Femur (tissue), 1 donor: ENCODE results near the gene SLC4A2.

Source experiments
- DNase-seq: peaks from one replicate; pipeline ENCODE4 v3.0.0-alpha.2; 2017

The SLC4A2 gene

GRCh38 chr7:151081170-151082101 lies 22.0 kb downstream of the SLC4A2 start:
- peak; percentile 57 for DNase-seq

GRCh38 chr7:151082141-151083070 lies 23.0 kb downstream of the SLC4A2 start:
- peak; percentile 28 for DNase-seq

GRCh38 chr7:151083071-151083823 lies 23.9 kb downstream of the SLC4A2 start, which contains the start of gene TMUB1:
TMUB1 (minus strand) TSS chr7:151083493; CDS start chr7:151082563, 930 bp downstream.
- DNase-seq: peak; percentile 78

GRCh38 chr7:151083824-151084160 lies 24.4 kb downstream of the SLC4A2 start:
- no peak for DNase-seq

- no peak for DNase-seq
Measured at GRCh38 chr7:151085329-151085690, 25.9 kb downstream of the SLC4A2 start.

- peak; percentile 93 for DNase-seq
Measured at GRCh38 chr7:151085691-151086620, 26.6 kb downstream of the SLC4A2 start, which contains the start of gene AGAP3. AGAP3 (plus strand) TSS chr7:151086475; CDS start chr7:151086742, 267 bp downstream.

GRCh38 chr7:151086802-151087244 lies 27.4 kb downstream of the SLC4A2 start:
- no peak for DNase-seq

- peak; percentile 53 for DNase-seq
Measured at GRCh38 chr7:151087245-151088018, 28.0 kb downstream of the SLC4A2 start.

DNA sequence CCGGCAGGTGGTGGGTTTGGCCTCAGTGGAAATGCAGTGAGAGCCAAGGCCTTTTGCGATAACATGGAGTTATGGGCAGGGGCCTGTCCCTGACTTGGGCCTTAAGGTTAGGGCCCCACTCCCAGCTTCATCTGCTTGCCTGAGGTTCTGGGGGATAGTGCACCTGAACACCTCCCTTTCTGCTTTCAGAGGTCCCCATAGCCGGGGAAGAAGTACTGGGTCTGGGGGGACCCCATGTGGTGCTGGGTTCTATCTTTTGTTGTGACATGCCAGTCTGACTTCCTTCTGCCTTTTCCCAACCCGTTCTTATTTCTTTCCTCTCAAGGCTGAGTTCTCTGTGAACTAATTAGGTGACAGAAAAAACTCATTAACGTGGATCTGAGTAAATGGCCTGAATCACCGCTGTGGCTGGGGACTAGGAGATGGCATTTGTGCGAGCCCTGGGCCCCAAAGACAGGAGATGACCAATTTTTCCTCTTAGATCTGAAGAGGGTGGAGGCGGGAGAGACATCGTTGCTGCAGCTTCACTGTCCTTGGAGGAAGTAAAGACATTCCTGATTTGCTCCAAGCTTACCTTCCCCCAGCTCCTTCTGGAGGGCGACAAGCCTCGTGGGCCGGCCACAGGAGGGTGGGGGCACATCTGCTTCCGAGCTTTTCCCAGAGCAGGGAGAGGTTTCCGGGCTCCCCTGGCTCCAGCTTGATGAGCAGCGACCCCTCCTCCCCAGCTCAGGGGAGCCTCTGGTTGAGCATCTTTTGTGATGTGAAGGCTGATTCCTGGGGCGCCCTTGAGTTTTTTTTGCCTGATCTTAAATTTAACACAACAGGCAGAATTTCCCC lies 28.8 kb downstream of the SLC4A2 start:
- DNase-seq: no peak

DNA sequence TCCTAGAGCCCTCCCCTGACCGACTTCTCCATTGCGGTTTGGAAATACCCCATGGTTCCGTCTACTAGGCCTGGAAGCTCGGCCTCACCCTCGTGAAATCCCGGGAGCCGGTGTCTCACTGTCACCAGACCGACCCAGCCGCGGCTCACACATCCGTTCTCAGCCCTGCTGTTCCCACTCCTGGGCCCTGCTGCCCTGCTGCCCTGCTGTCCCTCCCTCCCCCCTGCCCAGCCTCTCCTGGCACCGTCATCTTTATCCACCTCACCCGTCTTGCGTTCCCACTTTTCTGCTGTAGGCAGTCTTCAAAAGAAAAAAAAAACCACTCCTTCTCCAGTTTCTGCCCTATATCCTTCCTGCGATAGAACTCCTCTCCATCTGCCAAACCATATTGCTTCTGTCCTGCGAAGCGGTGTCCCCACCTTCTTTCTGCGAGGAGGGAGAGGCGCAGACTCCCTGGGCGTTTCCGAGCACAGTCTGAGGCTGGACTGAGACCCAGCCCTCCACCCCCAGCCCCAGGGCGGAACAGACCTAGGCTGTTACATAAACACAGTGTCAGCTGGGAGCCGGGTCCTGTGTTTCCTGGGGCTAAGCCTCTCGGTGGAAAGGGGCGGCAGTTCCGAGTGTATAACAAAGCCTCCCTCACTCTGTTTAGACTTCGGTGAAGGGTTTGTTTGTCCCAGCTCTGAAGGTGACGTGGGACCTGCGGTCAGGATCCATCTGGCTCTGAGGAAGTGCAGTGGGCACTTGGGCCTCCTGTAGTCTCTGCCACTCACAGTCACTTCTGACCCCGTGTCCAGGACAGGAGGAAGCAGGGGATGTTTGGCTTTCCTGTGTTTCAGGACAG lies 29.7 kb downstream of the SLC4A2 start:
- DNase-seq: peak; percentile 79

- DNase-seq: no peak
Measured at GRCh38 chr7:151089893-151090730, 30.7 kb downstream of the SLC4A2 start.

DNA sequence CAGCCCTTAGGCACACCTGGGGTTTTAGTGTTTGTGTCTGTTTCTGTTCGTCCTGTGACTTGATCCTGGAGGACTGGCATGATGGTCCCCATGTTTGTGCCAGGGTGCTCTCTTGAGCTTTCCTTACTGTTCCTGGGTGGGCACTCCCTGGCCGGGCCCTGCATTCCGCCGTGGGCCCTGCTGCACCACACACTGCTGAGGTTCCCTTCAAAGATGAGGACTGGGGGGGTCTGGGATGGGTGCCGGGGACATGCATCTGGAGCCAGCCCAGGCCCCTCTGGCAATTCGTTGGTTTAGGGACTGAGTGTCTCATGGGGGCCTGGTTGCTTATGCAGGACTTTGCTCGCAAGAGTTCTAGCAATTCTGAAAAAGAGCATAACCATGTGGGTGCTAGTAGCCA lies 31.6 kb downstream of the SLC4A2 start:
- DNase-seq: no peak

GRCh38 chr7:151091431-151091830 lies 32.0 kb downstream of the SLC4A2 start:
- no peak for DNase-seq

DNA sequence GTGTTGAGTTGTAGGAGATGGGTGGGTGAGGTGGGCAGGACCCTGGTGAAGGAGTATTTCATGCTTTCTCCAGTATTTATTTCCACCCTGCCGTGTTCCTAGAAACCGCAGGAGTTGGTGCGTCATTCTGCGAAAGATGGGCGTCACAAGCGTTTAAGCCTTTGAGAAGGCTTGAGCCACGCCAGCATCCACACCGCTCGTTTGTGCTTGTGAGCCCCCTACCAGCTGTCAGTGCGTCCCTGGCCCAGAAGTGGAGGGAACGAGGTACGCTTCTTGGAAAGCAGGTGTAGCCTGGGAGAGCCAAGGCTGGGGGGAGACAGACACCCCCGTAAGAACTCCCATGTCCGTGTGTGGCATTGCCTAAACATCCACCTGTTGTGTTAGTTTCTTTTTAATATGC lies 32.6 kb downstream of the SLC4A2 start:
- DNase-seq: no peak

- no peak for DNase-seq
Measured at GRCh38 chr7:151093748-151094147, 34.4 kb downstream of the SLC4A2 start.

DNA sequence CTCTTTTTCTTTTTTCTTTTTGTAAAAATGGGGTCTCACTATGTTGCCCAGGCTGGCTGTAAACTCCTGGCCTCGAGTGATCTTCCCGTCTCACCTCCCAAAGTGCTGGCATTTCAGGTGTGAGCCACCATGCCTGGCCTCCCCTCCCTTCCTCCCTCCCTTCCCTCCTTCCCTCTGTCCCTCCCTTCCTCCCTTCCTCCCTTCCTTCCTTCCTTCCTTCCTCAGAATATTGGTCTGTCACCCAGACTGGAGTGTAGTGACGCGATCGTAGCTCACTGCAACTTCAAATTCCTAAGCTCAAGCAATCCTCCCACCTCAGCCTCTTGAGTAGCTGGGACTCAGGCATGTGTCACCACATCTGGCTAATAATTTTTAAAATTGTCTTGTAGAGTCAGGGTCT lies 35.3 kb downstream of the SLC4A2 start:
- DNase-seq: no peak

DNA sequence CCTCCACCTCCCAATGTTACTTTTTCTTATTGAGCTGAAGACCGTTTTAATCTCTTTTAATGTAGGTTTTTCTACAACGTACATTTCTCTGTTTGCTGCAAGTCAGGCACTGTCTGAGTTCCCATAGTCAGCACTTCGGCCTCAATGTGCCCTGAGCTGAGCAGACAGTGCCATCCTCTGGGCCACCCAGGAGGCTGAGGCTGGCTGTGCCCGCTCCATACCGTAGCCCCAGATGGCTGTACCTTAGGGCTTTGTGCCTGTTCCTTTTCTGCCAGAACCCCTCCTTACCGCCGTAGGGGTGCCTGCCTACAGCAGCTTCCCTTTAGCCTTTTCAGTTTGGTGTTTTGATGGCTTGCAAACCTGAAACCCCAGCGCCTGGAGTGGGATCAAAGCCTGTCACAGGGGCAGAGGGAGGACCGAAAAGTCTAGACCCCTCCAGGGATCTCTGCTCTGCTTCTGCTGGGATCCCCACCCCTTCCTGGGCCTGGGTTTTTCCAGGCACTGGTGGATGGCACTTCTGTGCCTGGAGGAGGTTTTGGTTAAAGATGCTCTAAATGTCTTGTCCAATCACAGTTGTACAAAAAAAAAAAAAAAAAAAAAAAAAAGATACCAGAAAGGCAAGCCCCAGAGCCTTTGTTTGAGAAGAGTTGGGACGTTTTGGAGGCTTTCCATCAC lies 35.9 kb downstream of the SLC4A2 start:
- DNase-seq: no peak
